LoVo (cell line): ENCODE data around the gene GALC.

ENCODE experiments used
- DNase-seq: peaks from one replicate; pipeline ENCODE4 v3.0.0-alpha.2; 2016; ENCODE audit warnings: low spot score

The GALC gene

GRCh38 chr14:87955501-87955900, 37.5 kb downstream of the GALC start:
- no peak for DNase-seq

GRCh38 chr14:87952307-87953094, 40.5 kb downstream of the GALC start:
- no peak for DNase-seq

GRCh38 chr14:87944987-87945604, 47.9 kb downstream of the GALC start:
- DNase-seq, result peak; percentile 48

- no peak for DNase-seq
Measured at GRCh38 chr14:87940894-87941293, 52.1 kb downstream of the GALC start.

- no peak for DNase-seq
Measured at GRCh38 chr14:87940382-87940781, 52.6 kb downstream of the GALC start.

GRCh38 chr14:87935886-87936285, 57.1 kb downstream of the GALC start:
- DNase-seq, result no peak

- no peak for DNase-seq
Measured at GRCh38 chr14:87935081-87935828, 57.7 kb downstream of the GALC start.

- no peak for DNase-seq
Measured at GRCh38 chr14:87934185-87934584, 58.8 kb downstream of the GALC start.

GRCh38 chr14:87916886-87917275, 76.1 kb downstream of the GALC start:
- no peak for DNase-seq

- no peak for DNase-seq
Measured at GRCh38 chr14:87916103-87916885, 76.7 kb downstream of the GALC start.

- DNase-seq, result no peak
Measured at GRCh38 chr14:87908550-87908949, 84.4 kb downstream of the GALC start.

GRCh38 chr14:87901652-87902051, 91.3 kb downstream of the GALC start:
- DNase-seq, result no peak

GRCh38 chr14:87901236-87901635, 91.7 kb downstream of the GALC start:
- no peak for DNase-seq

GRCh38 chr14:87899228-87899627, 93.8 kb downstream of the GALC start:
- DNase-seq, result no peak

GRCh38 chr14:87898301-87898700, 94.7 kb downstream of the GALC start:
- no peak for DNase-seq

- DNase-seq, result peak; percentile 60
Measured at GRCh38 chr14:87896393-87897380, 96.3 kb downstream of the GALC start.

GRCh38 chr14:87894920-87895319, 98.1 kb downstream of the GALC start:
- no peak for DNase-seq

GRCh38 chr14:87892763-87893162, 100.2 kb downstream of the GALC start:
- DNase-seq, result no peak

- DNase-seq, result peak; percentile 4
Measured at GRCh38 chr14:87888136-87888999, 104.6 kb downstream of the GALC start.

GRCh38 chr14:87883750-87884149, 109.2 kb downstream of the GALC start:
- no peak for DNase-seq
